Cardiac muscle cell (in vitro differentiated cells and primary cell): Measurements from ENCODE around the gene CRACR2A. TPM values are rescaled to one million over a fixed set of nuclear protein-coding genes. Genes with fewer than 3 reads are reported as not detected.

Source experiments
- DNase-seq, 2 donors: peaks; one replicate each; pipeline versions ENCODE4 v3.0.0 to v3.0.0-alpha.2; 2010 to 2017; ENCODE audit warnings: low read depth in 1 of 2, low spot score in 1 of 2
- H3K27ac ChIP-seq: fragments of 200-600 bp; sonication (generic); 2 replicates; pipeline ENCODE4 v1.5.1; 2016
- H3K27me3 ChIP-seq: fragments of 200-600 bp; sonication (generic); 2 replicates; pipeline ENCODE4 v1.6.0; 2016; ENCODE audit warnings: control low read depth
- H3K36me3 ChIP-seq: fragments of 200-600 bp; sonication (generic); 2 replicates; pipeline ENCODE4 v1.5.1; 2016; ENCODE audit warnings: control low read depth
- H3K4me1 ChIP-seq: fragments of 200-600 bp; sonication (generic); 2 replicates; pipeline ENCODE4 v1.8.1; 2017; ENCODE audit warnings: low read depth, mild to moderate bottlenecking, mixed run types
- H3K4me3 ChIP-seq: fragments of 200-600 bp; sonication (generic); 2 replicates; pipeline ENCODE4 v1.5.1; 2016; ENCODE audit warnings: mild to moderate bottlenecking
- H3K9me3 ChIP-seq: fragments of 200-600 bp; sonication (generic); 2 replicates; pipeline ENCODE4 v1.5.1; 2017; ENCODE audit warnings: low read depth, mild to moderate bottlenecking, control low read depth
- polyA plus RNA-seq: library from polyadenylated mRNA; unstranded; fragments of >200 nt; fragmentation: Nextera tagmentation; extraction: Ambion mirVana; gene quantifications from 2 replicates; pipeline ENCODE4 v1.2.1, GENCODE V29; 2016
- total RNA-seq: library from RNA; depleted of rRNA; stranded (reverse); fragments of >200 nt; gene quantifications from 2 replicates; pipeline ENCODE4 v1.2.3, GENCODE V29; 2016
- TF ChIP-seq, protein P1 (sequence below): IDR thresholded peaks from 2 replicates; pipeline ENCODE4 v1.5.1; 2012; ENCODE audit warnings: low read depth, mild to moderate bottlenecking, low read length

CRACR2A gene
- total and polyA plus RNA-seq, 2 experiments from 2014 or later, result 1.3 TPM; not detected in 1

DNA sequence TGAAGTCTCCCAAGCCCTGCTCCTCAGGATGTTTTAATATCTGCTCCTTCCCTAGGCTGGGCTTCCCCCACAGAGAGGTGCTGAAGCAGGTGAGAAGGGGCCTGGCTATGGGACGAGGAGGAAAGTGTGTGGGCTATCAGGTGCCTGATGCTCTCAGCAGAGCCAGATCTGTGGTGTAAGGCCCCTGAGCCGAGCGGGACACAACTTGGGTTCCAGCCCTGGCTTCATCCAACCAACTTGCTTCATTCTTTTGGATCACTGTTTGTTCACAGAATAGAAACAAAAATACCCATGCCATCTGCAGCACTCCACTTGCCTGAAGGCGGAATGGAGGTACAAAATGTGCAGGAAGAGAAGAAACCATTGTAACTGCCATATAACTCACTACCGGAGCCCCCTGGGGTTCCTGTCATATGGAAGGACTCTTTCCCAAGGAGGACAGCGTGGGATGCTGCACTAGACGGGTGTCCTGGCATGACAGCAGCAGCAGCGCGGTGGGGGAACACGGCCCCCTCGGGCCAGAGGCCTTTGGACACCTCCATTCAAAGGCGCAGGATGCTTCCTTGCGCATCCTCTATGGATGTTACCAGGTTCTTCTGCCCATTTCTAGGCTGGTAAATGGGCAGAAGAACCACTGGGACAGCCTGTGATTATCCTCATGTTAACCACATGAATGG, 95.8 kb downstream of the CRACR2A start:
- no peak for DNase-seq
- TF ChIP-seq, protein P1, sequence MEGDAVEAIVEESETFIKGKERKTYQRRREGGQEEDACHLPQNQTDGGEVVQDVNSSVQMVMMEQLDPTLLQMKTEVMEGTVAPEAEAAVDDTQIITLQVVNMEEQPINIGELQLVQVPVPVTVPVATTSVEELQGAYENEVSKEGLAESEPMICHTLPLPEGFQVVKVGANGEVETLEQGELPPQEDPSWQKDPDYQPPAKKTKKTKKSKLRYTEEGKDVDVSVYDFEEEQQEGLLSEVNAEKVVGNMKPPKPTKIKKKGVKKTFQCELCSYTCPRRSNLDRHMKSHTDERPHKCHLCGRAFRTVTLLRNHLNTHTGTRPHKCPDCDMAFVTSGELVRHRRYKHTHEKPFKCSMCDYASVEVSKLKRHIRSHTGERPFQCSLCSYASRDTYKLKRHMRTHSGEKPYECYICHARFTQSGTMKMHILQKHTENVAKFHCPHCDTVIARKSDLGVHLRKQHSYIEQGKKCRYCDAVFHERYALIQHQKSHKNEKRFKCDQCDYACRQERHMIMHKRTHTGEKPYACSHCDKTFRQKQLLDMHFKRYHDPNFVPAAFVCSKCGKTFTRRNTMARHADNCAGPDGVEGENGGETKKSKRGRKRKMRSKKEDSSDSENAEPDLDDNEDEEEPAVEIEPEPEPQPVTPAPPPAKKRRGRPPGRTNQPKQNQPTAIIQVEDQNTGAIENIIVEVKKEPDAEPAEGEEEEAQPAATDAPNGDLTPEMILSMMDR, result no peak
- no peak overlapping the region for H3K4me3 ChIP-seq
- H3K9me3 ChIP-seq, result no peaks in the 10 kb centered on the region
- no peaks in the 10 kb centered on the region for H3K36me3 ChIP-seq
- H3K27me3 ChIP-seq, result no peaks in the 10 kb centered on the region
- no peak overlapping the region for H3K27ac ChIP-seq
- peaks cover 22% of the 10 kb centered on the region for H3K4me1 ChIP-seq

DNA sequence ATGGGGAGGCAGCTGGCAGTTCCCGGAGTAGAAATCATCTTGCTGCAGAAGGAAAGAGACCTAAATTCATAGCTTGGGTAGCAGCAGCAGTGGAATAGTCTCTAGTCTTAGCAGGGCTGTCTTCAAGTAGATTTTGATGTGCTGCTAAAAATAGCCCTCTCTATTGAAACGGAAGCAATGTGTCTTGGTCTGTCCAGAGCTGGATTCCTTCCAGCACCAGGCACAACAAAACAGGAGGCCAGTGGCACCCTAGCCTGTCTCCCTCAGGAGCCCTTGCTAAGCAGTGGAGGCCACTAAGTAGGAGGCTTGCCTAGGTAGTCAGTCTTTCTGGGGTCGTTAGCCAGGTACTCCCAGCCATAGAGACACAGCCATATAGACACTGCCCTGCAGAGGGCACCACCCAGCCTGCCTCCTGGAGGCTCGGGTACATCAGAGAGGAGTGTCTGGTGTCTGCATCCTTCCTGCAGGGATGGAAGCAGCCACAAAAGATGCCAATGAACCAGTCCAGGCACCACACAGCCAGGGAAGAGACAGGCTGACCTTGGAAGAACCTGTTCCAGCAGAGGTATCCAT, 97.5 kb downstream of the CRACR2A start:
- peaks cover 22% of the 10 kb centered on the region for H3K4me1 ChIP-seq
- H3K27ac ChIP-seq, result no peak overlapping the region
- H3K27me3 ChIP-seq, result no peaks in the 10 kb centered on the region
- H3K36me3 ChIP-seq, result no peaks in the 10 kb centered on the region
- H3K9me3 ChIP-seq, result no peaks in the 10 kb centered on the region
- DNase-seq, result peak; percentile 25 to 68
- no peak overlapping the region for H3K4me3 ChIP-seq
- TF ChIP-seq, protein P1, result peak; percentile 47

DNA sequence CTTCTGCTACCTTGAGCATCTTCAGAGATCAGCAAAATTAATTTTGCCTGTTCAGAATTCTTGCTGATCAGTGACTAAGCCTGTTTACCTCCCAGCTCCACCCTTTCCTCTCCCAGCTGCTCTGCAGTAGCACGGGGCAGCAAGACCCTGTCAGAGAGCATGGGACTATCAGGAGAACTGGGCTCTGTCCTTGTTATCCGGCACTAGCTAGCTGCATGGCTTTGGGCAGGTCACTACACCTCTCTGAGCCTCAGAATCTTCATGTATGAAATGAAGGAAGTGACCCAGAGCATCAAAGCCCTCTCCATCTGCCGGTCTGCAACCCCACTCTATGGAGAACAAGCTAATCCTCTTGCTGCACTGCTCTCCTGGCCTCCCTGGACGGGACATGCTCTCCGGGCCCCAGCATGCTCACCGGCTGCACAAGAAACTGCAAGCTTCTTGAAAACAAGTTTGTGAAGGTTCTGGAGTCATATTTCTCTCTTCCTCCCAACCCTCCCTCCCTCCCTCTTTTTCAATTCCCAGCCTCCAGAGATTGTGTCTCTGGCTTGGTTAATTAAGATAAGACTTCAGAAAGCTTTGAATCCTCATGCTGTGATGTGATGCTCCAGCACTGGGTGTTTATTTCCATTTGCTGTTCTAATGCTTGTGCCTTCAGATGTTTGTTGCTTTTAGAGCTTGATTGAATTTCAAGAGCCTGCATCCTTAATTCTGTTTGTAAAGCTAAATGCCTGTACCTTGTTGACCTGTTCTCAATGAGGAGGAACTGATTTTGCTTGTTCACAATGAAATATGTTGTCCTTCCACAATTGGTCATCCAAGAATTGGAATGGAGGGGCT, 101.1 kb downstream of the CRACR2A start:
- Histone ChIP-seq H3K4me1 (peaks cover 13% of the 10 kb centered on the region), H3K9me3 (no peaks in the 10 kb centered on the region), H3K27ac (no peak overlapping the region), H3K27me3 (no peaks in the 10 kb centered on the region), H3K4me3 (no peak overlapping the region), H3K36me3 (no peaks in the 10 kb centered on the region)
- no peak for DNase-seq
- TF ChIP-seq, protein P1, result no peak

DNA sequence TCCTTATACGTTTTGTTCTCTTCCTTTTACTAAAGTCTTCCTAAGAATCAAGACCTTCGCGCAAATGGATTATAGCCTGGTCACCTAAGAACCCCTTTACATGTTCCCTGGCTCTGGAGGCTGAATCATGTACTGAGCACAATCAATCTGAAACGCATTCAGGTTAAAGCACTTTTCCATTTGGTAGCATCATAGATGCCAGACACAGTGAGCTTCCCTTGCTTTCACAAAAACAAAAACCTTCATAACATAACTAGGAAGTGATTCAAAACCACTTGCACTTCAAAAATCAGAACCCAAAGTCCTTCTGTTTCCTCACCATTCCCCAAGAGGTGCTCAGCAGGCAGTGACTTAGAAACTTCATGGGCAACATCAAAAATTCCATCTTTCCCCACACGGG, 105.4 kb downstream of the CRACR2A start:
- no peaks in the 10 kb centered on the region for H3K36me3 ChIP-seq
- no peak overlapping the region for H3K4me3 ChIP-seq
- DNase-seq, result no peak
- TF ChIP-seq, protein P1, result no peak
- H3K27me3 ChIP-seq, result no peaks in the 10 kb centered on the region
- peaks cover 4% of the 10 kb centered on the region for H3K4me1 ChIP-seq
- H3K9me3 ChIP-seq, result no peaks in the 10 kb centered on the region
- no peak overlapping the region for H3K27ac ChIP-seq

DNA sequence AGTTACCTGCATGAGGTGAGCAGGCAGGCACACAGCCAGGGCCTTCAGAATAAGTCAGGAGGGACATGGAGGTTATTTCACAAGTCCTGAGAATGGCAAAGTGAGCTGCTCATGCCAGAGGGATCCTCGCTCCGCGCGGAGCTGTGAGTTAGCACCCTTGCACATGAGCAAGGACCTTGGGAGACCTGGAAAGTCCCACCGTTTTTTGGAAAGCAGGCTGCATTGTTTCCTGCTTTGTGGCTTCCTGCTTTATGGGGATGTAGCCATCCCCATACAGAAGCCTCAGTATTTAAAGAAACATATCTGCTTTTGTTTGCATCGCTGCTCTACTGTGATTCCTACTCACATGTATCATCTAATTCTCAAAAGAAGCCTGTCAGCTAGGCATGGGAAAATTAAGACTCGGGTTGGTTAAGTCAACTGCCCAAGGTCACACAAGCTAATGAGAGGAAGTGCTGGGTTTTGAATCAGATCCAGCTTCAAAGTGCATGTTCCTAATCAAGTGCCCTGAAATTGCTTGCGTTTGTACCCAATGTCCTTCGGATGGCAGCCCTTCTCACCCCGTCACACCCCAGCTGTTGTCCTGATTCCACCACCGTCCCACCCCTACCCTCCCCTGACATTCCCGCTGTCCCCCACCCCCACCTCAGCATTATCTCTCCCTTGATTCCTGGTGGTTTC, 106.2 kb downstream of the CRACR2A start:
- peak in 1 of 2 donors; percentile 12 for DNase-seq
- no peak overlapping the region for H3K27ac ChIP-seq

More for the DNA sequence above, 106.2 kb downstream of the CRACR2A start:
- no peaks in the 10 kb centered on the region for H3K36me3 ChIP-seq
- H3K4me1 ChIP-seq, result peaks cover 4% of the 10 kb centered on the region
- H3K4me3 ChIP-seq, result no peak overlapping the region
- TF ChIP-seq, protein P1, result no peak
- no peaks in the 10 kb centered on the region for H3K27me3 ChIP-seq
- no peaks in the 10 kb centered on the region for H3K9me3 ChIP-seq
